Measurements from ENCODE around the gene RPTOR. TPM values are rescaled to one million over a fixed set of nuclear protein-coding genes. Genes with fewer than 3 reads are reported as not detected.

RPTOR gene
- total and polyA plus RNA-seq, 10 of the 15 experiments (the other 5 are each of a cell fraction or from before 2014, with no cell fraction given): 0.18 to 32.1 (median 7.8) TPM

GRCh38 chr17:80683625-80684104 lies 139.0 kb downstream of the RPTOR start:
- no peak for FAIRE-seq
- Histone ChIP-seq H3K27me3 (replicated peaks in 1 of 2; ENCODE audit: control insufficient read depth in 2 of 2, insufficient read depth in 2 of 2, low read length in 1 of 2) (no peaks in the 10 kb centered on the region), H3K4me1 (ENCODE audit: control insufficient read depth, insufficient read depth, low read length) (peaks cover 3% of the 10 kb centered on the region), H3K4me3 (no peak overlapping the region), H4K20me1 (ENCODE audit: control insufficient read depth, insufficient read depth) (no peaks in the 10 kb centered on the region), H3K27ac (ENCODE audit: control insufficient read depth, insufficient read depth) (no peak overlapping the region), H3K4me2 (ENCODE audit: control insufficient read depth, insufficient read depth) (no peak overlapping the region), H3K79me2 (ENCODE audit: control insufficient read depth, insufficient read depth, low read length) (peaks cover 4% of the 10 kb centered on the region), H3K9ac (ENCODE audit: control insufficient read depth, insufficient read depth, low read length) (no peak overlapping the region), H2AFZ (ENCODE audit: control insufficient read depth, low read depth, low read length) (no peak overlapping the region), H3K36me3 (ENCODE audit: control insufficient read depth in 2 of 2, insufficient read depth in 2 of 2, low read length in 1 of 2) (peaks cover 0 to 7% of the 10 kb centered on the region in 2 experiments; a peak in 2 of 4 replicates), H3K9me3 (replicated peaks; ENCODE audit: control insufficient read depth, insufficient read depth, low read length) (no peaks in the 10 kb centered on the region)
- TF ChIP-seq ZSCAN29 (IDR thresholded peaks at IDR 0.05): no peak
- no peak for DNase-seq (ENCODE audit: low read depth, low spot score)
- 75% methylated on average over 10 of the region's 10 CpGs for WGBS (ENCODE audit: insufficient coverage, insufficient replicate concordance, low lambda C conversion rate, missing lambda C conversion rate)
- ChIA-PET CTCF (no interaction called here), POLR2A (no interaction called here), RAD21 (ENCODE audit: unreplicated experiment) (no interaction called here), SMC1A (ENCODE audit: uncharacterized antibody, unreplicated experiment) (no interaction called here)
- intact Hi-C loops (cut with micrococcal nuclease; ENCODE audit: unreplicated experiment) (no loop called here), in situ Hi-C loops (cut with MboI) (no loop called here)
- no TSS peak for BruUV-seq (replicated peaks)
- no peak for ATAC-seq

- Histone ChIP-seq H3K9ac (ENCODE audit: control insufficient read depth, insufficient read depth, low read length) (no peak overlapping the region), H3K79me2 (ENCODE audit: control insufficient read depth, insufficient read depth, low read length) (peaks cover 2% of the 10 kb centered on the region), H4K20me1 (ENCODE audit: control insufficient read depth, insufficient read depth) (no peaks in the 10 kb centered on the region; the same call in 1 of the 2 replicates), H3K4me1 (ENCODE audit: control insufficient read depth, insufficient read depth, low read length) (no peaks in the 10 kb centered on the region; the same call in 1 of the 2 replicates), H3K4me2 (ENCODE audit: control insufficient read depth, insufficient read depth) (no peak overlapping the region), H3K9me3 (replicated peaks; ENCODE audit: control insufficient read depth, insufficient read depth, low read length) (no peaks in the 10 kb centered on the region), H2AFZ (ENCODE audit: control insufficient read depth, low read depth, low read length) (no peak overlapping the region), H3K4me3 (no peak overlapping the region), H3K27ac (ENCODE audit: control insufficient read depth, insufficient read depth) (no peak overlapping the region), H3K27me3 (replicated peaks in 1 of 2; ENCODE audit: control insufficient read depth in 2 of 2, insufficient read depth in 2 of 2, low read length in 1 of 2) (no peaks in the 10 kb centered on the region), H3K36me3 (ENCODE audit: control insufficient read depth in 2 of 2, insufficient read depth in 2 of 2, low read length in 1 of 2) (peaks cover 0 to 7% of the 10 kb centered on the region in 2 experiments; a peak in 2 of 4 replicates)
- no peak for TF ChIP-seq ZBTB40 (IDR thresholded peaks at IDR 0.05; ENCODE audit: borderline replicate concordance)
- ChIA-PET POLR2A (no interaction called here), SMC1A (ENCODE audit: uncharacterized antibody, unreplicated experiment) (interaction anchor here (1.0 kb wide), 1 partner anchor 8 kb away, joined by 3 read pairs; no protein-coding TSS in a partner anchor), CTCF (no interaction called here), RAD21 (ENCODE audit: unreplicated experiment) (no interaction called here)
- intact Hi-C loops (cut with micrococcal nuclease; ENCODE audit: unreplicated experiment): no loop called here
- 98% methylated on average over 9 of the region's 9 CpGs for WGBS (ENCODE audit: insufficient coverage, insufficient replicate concordance, low lambda C conversion rate, missing lambda C conversion rate)
- DNase-seq (ENCODE audit: low read depth, low spot score) (no peak), ATAC-seq (no peak), FAIRE-seq (no peak)
- in situ Hi-C loops (cut with MboI): no loop called here
- BruUV-seq (replicated peaks): no TSS peak
These were observed 143.2 kb downstream of the RPTOR start for GRCh38 chr17:80687839-80688238.
